Epithelial cell of esophagus (primary cell): ENCODE measurements around the gene C1orf210.
A peak's percentile ranks its signal among the peaks of the same experiment; 100 is the strongest.

Experiments
- DNase-seq: peaks from one replicate; pipeline ENCODE4 v3.0.0; 2010; ENCODE audit warnings: low read depth
- H3K4me3 ChIP-seq: 2 replicates; pipeline ENCODE4 v1.5.1; 2011; ENCODE audit warnings: mild to moderate bottlenecking, low read length, control low read depth
- TF ChIP-seq, protein P1 (sequence below): IDR thresholded peaks from 2 replicates; pipeline ENCODE4 v1.5.1; 2011; ENCODE audit warnings: low read depth, mild to moderate bottlenecking, low read length, control low read depth, inconsistent platforms; ENCODE audit not compliant: insufficient read depth; ENCODE audit errors: missing control alignments

C1orf210 gene

DNA sequence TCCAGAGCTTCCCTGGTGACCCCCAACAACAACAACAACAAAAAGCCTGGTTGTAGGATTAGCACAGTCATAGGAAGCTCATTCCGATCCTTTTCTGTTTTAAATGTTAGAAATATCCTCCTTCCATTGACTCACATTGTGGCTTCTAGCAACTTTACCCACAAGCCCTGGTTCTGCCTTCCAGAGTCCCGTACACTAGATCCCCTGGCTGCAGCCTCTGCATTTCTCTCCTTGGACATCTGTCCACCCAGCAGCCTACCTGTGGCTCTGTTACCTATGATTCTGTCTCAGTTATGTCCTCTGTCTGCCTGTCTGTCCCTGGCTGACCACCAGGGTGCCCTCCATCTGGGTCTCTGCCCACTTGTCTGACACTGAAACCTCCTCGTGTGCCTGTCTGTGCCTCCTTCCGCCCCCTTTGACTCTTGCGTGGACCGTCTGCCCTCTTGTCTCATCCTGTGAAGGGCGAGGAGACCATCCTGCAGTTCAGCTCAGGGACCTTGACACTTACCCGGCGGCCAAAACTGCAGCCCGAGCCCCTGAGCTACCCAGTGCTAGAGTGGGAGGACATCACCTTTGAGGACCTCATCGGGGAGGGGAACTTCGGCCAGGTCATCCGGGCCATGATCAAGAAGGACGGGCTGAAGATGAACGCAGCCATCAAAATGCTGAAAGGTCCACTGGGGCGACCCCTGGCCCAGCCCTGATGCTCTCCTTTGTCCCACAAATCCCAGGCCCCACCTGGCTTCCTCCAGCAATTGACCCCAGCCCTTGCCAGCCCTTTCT lies 31.5 kb upstream of the C1orf210 start:
- no peak overlapping the region for H3K4me3 ChIP-seq
- TF ChIP-seq, protein P1, sequence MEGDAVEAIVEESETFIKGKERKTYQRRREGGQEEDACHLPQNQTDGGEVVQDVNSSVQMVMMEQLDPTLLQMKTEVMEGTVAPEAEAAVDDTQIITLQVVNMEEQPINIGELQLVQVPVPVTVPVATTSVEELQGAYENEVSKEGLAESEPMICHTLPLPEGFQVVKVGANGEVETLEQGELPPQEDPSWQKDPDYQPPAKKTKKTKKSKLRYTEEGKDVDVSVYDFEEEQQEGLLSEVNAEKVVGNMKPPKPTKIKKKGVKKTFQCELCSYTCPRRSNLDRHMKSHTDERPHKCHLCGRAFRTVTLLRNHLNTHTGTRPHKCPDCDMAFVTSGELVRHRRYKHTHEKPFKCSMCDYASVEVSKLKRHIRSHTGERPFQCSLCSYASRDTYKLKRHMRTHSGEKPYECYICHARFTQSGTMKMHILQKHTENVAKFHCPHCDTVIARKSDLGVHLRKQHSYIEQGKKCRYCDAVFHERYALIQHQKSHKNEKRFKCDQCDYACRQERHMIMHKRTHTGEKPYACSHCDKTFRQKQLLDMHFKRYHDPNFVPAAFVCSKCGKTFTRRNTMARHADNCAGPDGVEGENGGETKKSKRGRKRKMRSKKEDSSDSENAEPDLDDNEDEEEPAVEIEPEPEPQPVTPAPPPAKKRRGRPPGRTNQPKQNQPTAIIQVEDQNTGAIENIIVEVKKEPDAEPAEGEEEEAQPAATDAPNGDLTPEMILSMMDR: peak; percentile 14

DNA sequence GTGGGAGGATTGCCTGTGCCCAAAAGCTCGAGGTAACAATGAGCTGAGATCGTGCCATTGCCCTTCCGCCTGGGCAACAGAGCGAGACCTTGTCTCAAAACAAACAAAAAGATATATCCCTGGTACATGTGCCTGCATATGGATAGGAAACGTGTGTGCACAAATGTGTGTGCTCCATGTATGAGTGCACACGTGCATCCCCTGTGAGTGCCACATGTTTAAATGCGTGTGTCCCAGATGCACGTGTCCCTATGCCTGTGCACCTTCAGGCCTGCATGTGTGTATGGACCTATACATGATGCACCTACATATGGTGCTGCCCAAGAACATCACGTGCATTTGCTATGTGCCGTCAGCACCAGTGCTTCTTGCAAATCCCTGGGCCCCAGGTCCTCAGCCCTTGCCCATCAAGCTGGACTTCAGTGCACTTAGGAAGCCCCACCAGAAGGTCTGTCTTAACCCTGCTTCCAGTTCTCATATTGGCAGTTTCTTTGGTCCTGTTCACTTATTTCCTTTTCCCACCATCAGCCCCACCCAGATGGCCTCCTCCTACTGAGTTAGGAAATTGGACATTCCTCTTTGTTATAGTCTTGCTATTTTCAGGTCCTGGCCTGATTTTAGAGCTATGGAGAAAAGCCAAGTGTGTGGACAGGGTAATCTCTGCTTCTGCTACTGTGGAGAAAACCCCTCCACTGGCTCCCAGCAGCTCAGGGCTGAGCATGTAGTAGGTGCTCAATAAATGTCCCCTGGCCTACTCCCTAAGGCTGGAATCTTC lies 30.8 kb upstream of the C1orf210 start:
- no peak overlapping the region for H3K4me3 ChIP-seq
- DNase-seq: no peak

More for the DNA sequence above, 31.5 kb upstream of the C1orf210 start:
- DNase-seq: no peak

DNA sequence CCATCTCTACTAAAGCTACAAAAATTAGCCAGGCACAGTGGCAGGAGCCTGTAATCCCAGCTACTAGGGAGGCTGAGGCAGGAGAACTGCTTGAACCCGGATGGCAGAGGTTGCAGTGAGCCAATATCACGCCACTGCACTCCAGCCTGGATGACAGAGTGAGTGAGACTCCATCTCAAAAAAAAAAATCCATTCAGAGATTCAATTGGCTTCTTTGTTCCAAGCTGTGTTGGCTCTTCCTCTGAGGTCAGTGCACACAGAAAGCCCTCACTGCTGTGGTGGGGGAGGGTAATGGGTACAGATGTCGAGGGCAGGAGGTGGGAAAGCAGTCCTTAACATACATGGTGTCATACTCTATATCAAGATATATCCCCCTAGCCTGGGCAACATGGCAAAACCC lies 30.1 kb upstream of the C1orf210 start:
- no peak for DNase-seq
- no peak overlapping the region for H3K4me3 ChIP-seq
- TF ChIP-seq, protein P1: no peak

More for the DNA sequence above, 30.8 kb upstream of the C1orf210 start:
- TF ChIP-seq, protein P1: no peak

DNA sequence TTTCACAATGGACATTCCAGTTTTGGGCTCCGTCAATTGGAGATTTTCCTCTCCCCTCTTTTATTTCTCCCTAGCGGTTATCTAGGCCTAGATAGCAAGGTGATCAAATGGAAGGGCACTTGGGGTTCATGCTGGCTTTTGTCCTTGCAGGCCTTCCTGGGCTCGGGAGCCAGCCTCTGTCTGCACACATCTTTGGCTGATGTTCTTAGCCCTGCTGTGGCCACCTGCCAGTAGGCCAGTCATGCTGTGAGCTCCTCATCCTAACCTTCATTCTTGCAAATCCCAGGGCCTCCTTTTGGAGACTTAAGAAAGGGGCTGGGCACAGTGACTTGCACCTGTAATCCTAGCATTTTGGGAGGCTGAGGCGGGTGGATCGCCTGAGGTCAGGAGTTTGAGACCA lies 28.9 kb upstream of the C1orf210 start:
- DNase-seq: no peak
- H3K4me3 ChIP-seq: no peak overlapping the region
- TF ChIP-seq, protein P1: no peak

DNA sequence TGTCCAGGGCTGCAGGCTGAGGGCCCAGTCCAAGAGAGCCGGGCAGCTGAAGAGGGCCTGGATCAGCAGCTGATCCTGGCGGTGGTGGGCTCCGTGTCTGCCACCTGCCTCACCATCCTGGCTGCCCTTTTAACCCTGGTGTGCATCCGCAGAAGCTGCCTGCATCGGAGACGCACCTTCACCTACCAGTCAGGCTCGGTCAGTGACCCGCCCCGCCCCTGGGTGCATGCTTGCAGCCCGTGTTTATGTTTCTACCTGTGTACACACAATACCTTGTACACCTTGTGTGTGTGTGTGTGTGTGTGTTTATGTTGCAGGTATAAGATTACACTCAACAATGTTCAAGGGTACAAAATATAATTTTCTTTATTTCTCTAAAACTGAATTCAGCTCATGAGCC lies 28.4 kb upstream of the C1orf210 start:
- DNase-seq: no peak
- TF ChIP-seq, protein P1: no peak
- H3K4me3 ChIP-seq: no peak overlapping the region

DNA sequence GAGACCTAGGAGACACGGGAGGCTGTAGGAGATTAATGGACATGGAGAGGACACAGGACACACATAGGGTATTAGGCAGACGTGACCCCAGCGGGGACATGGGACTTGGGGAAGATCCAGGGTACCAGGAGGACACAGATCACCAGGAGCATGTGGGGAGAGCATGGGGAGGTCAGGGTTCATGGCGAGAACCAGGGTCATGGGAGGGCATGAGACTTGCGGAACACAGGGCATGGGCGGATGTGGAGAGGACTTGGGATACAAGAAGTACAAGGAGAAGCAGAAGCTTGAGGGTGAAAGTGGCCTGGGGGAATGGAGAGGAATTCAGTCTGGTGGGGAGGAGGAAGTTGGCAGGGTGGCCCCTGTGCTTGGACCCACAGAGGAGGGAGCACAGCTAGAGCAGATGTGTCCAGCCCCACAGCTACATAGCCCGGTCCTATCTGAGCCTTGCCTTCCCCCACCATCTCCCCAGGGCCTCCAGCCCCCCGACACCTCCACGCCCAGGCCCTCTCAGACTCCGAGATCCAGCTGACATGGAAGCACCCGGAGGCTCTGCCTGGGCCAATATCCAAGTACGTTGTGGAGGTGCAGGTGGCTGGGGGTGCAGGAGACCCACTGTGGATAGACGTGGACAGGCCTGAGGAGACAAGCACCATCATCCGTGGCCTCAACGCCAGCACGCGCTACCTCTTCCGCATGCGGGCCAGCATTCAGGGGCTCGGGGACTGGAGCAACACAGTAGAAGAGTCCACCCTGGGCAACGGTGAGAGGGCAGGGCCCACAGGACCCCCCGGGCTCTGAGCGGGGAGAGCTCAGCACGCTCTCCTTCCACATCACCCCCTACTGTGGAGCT lies 27.5 kb upstream of the C1orf210 start:
- no peak for DNase-seq
- no peak overlapping the region for H3K4me3 ChIP-seq
- TF ChIP-seq, protein P1: no peak
